ENCODE data around the gene FLT4. TPM values are rescaled to one million over a fixed set of nuclear protein-coding genes. Genes with fewer than 3 reads are reported as not detected.
A peak's percentile ranks its signal among the peaks of the same experiment; 100 is the strongest.

Gene FLT4
- total and polyA plus RNA-seq, 2 donors (not counting 1 experiment from before 2014, with no cell fraction given) = 0.01 TPM; not detected in 1

GRCh38 chr5:180606215-180606785 lies 43.1 kb downstream of the FLT4 start:
- Histone ChIP-seq H3K9ac (ENCODE audit: low read length) (no peak overlapping the region), H3K4me2 (replicated peaks; ENCODE audit: low read depth, low read length, poor library complexity, severe bottlenecking) (no peak overlapping the region), H4K20me1 (ENCODE audit: control insufficient read depth, insufficient read depth, low read length, poor library complexity, severe bottlenecking) (no peaks in the 10 kb centered on the region), H2AFZ (ENCODE audit: insufficient read depth, low read depth, low read length, poor library complexity, severe bottlenecking) (no peak overlapping the region), H3K4me1 (ENCODE audit: control insufficient read depth in 2 of 2, insufficient read depth in 2 of 2, low read length in 2 of 2) (no peaks in the 10 kb centered on the region), H3K4me3 (ENCODE audit: control extremely low read depth in 1 of 5, extremely low read depth in 1 of 5, insufficient read depth in 1 of 5, low read depth in 2 of 5, low read length in 4 of 5) (no peak overlapping the region), H3K9me3 (ENCODE audit: control extremely low read depth in 1 of 3, control insufficient read depth in 2 of 3, insufficient read depth in 1 of 3, low read length in 2 of 3) (no peaks in the 10 kb centered on the region), H3K36me3 (replicated peaks in 1 of 2; ENCODE audit: control extremely low read depth in 1 of 2, control insufficient read depth in 1 of 2, extremely low read depth in 1 of 2, insufficient read depth in 2 of 2, low read length in 1 of 2) (no peaks in the 10 kb centered on the region), H3K27ac (ENCODE audit: low read length in 2 of 2) (no peak overlapping the region), H3K79me2 (ENCODE audit: control insufficient read depth, insufficient read depth, low read length) (no peaks in the 10 kb centered on the region), H3K27me3 (replicated peaks in 1 of 4; ENCODE audit: control extremely low read depth in 1 of 4, control insufficient read depth in 3 of 4, insufficient read depth in 4 of 4, low read length in 3 of 4) (peaks cover 0 to 2% (median 0%) of the 10 kb centered on the region in 4 experiments)
- Mint-ChIP-seq H3K27me3 (no peaks in the 10 kb centered on the region), H3K9me3 (ENCODE audit: insufficient read depth) (no peaks in the 10 kb centered on the region), H3K4me1 (no peaks in the 10 kb centered on the region), H3K4me3 (no peak overlapping the region), H3K27ac (no peak overlapping the region)
- ATAC-seq (ENCODE audit: low read depth) (no peak), DNase-seq (no peak)
- intact Hi-C loops (cut with micrococcal nuclease) = no loop called here
- WGBS (ENCODE audit: insufficient coverage) = 84% methylated on average over 21 of the region's 21 CpGs
- ChIA-PET POLR2A (no interaction called here), CTCF (interaction anchor here (1.6 kb wide), 1 partner anchor 25 kb away, joined by 4 read pairs; no protein-coding TSS in a partner anchor)
- TF ChIP-seq EZH2 (IDR thresholded peaks at IDR 0.05; ENCODE audit: borderline replicate concordance, insufficient read depth, low read depth, low read length, poor library complexity, severe bottlenecking) (no peak), CTCF (IDR thresholded peaks at IDR 0.05) (no peak)

GRCh38 chr5:180605554-180606214 lies 43.7 kb downstream of the FLT4 start:
- Histone ChIP-seq H3K4me1 (ENCODE audit: control insufficient read depth in 2 of 2, insufficient read depth in 2 of 2, low read length in 2 of 2) (no peaks in the 10 kb centered on the region), H3K9ac (ENCODE audit: low read length) (no peak overlapping the region), H3K27ac (ENCODE audit: low read length in 2 of 2) (no peak overlapping the region), H4K20me1 (ENCODE audit: control insufficient read depth, insufficient read depth, low read length, poor library complexity, severe bottlenecking) (no peaks in the 10 kb centered on the region), H3K4me2 (replicated peaks; ENCODE audit: low read depth, low read length, poor library complexity, severe bottlenecking) (no peak overlapping the region), H3K9me3 (ENCODE audit: control extremely low read depth in 1 of 3, control insufficient read depth in 2 of 3, insufficient read depth in 1 of 3, low read length in 2 of 3) (no peaks in the 10 kb centered on the region), H3K27me3 (replicated peaks in 1 of 4; ENCODE audit: control extremely low read depth in 1 of 4, control insufficient read depth in 3 of 4, insufficient read depth in 4 of 4, low read length in 3 of 4) (peaks cover 0 to 2% (median 0%) of the 10 kb centered on the region in 4 experiments), H3K4me3 (ENCODE audit: control extremely low read depth in 1 of 5, extremely low read depth in 1 of 5, insufficient read depth in 1 of 5, low read depth in 2 of 5, low read length in 4 of 5) (no peak overlapping the region), H2AFZ (ENCODE audit: insufficient read depth, low read depth, low read length, poor library complexity, severe bottlenecking) (no peak overlapping the region), H3K79me2 (ENCODE audit: control insufficient read depth, insufficient read depth, low read length) (no peaks in the 10 kb centered on the region), H3K36me3 (replicated peaks in 1 of 2; ENCODE audit: control extremely low read depth in 1 of 2, control insufficient read depth in 1 of 2, extremely low read depth in 1 of 2, insufficient read depth in 2 of 2, low read length in 1 of 2) (no peaks in the 10 kb centered on the region)
- no peaks in the 10 kb centered on the region for H3K9me3 Mint-ChIP-seq (ENCODE audit: insufficient read depth)
- DNase-seq = peak; percentile 42
- no peaks in the 10 kb centered on the region for H3K27me3 Mint-ChIP-seq
- no peak for ATAC-seq (ENCODE audit: low read depth)
- TF ChIP-seq EZH2 (IDR thresholded peaks at IDR 0.05; ENCODE audit: borderline replicate concordance, insufficient read depth, low read depth, low read length, poor library complexity, severe bottlenecking) (no peak), CTCF (IDR thresholded peaks at IDR 0.05) (peak; percentile 75)
- ChIA-PET POLR2A (no interaction called here), CTCF (interaction anchor here (1.6 kb wide), 1 partner anchor 25 kb away, joined by 4 read pairs; no protein-coding TSS in a partner anchor)
- 60% methylated on average over 11 of the region's 11 CpGs for WGBS (ENCODE audit: insufficient coverage)
- no peak overlapping the region for H3K4me3 Mint-ChIP-seq
- H3K4me1 Mint-ChIP-seq = no peaks in the 10 kb centered on the region
- intact Hi-C loops (cut with micrococcal nuclease) = no loop called here
- no peak overlapping the region for H3K27ac Mint-ChIP-seq
